ENCODE results near the gene KRT33B.

DNA sequence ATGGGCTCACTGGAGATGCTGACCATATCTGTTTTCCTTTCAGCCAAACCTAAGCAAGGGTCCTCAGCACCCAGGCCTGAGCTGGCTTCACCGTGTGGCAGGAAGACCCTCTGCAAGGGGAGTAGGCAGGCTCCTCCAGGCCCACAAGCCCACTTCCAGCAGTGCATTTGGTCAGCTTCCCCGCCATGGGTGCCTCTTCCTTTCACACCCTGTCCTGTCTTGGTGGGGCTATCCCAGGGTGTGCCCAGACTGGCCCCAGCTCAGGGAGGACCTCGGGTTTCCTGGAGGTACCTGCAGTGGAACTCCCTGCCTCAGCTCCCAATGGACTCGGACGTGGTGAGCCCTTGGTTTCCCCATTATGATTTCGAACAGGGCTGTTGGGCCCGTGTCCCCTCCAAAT lies 41.4 kb downstream of the KRT33B start:
- TF ChIP-seq GATA3 (IDR thresholded peaks at IDR 0.05; ENCODE audit: low read depth, low read length) (no peak), GATA2 (IDR thresholded peaks at IDR 0.05; ENCODE audit: low read depth, low read length) (no peak)

Data from SH-SY5Y (cell line).